Cerebellar nuclear complex (tissue), 1 donor: ENCODE results near the gene ITLN1.
"Not testable (repeated sequence)": the region's sequence is repeated elsewhere in the genome, so short reads cannot be mapped to it uniquely, and the experiment has no call there.

Experiments used
- DNase-seq, 2 experiments: peaks; one replicate each; lab custom pipeline; 2025; lab: John Stamatoyannopoulos, UW

Gene ITLN1

GRCh38 chr1:160885042-160885441 is at the start of gene ITLN1:
Gene ITLN1 (minus strand): TSS chr1:160885180. CDS start chr1:160884877, 303 bp downstream.
- no peak for DNase-seq

- DNase-seq = not testable (repeated sequence)
Observed at GRCh38 chr1:160933305-160933704, 48.3 kb upstream of the ITLN1 start.

- DNase-seq = no peak
Observed at GRCh38 chr1:160925652-160926244, 40.8 kb upstream of the ITLN1 start.

GRCh38 chr1:160924791-160925651 is 40.0 kb upstream of the ITLN1 start:
- DNase-seq = no peak

GRCh38 chr1:160916666-160917065 is 31.7 kb upstream of the ITLN1 start:
- DNase-seq = no peak

GRCh38 chr1:160913229-160913628 is 28.2 kb upstream of the ITLN1 start:
- DNase-seq = not testable (repeated sequence)

GRCh38 chr1:160911925-160912324 is 26.9 kb upstream of the ITLN1 start:
- no peak for DNase-seq

- no peak for DNase-seq
Observed at GRCh38 chr1:160911441-160911840, 26.5 kb upstream of the ITLN1 start.

GRCh38 chr1:160910170-160910750 is 25.3 kb upstream of the ITLN1 start:
- DNase-seq = no peak

GRCh38 chr1:160907976-160908375 is 23.0 kb upstream of the ITLN1 start:
- no peak for DNase-seq

GRCh38 chr1:160905617-160905989 is 20.6 kb upstream of the ITLN1 start:
- no peak for DNase-seq

- no peak for DNase-seq
Observed at GRCh38 chr1:160904783-160905616, 20.0 kb upstream of the ITLN1 start.

- DNase-seq = not testable (repeated sequence)
Observed at GRCh38 chr1:160902251-160902650, 17.3 kb upstream of the ITLN1 start.

- DNase-seq = no peak
Observed at GRCh38 chr1:160901768-160902167, 16.8 kb upstream of the ITLN1 start.

GRCh38 chr1:160900683-160901082 is 15.7 kb upstream of the ITLN1 start:
- not testable (repeated sequence) for DNase-seq

GRCh38 chr1:160894368-160895135 is 9.6 kb upstream of the ITLN1 start:
- not testable (repeated sequence) for DNase-seq

- DNase-seq = no peak
Observed at GRCh38 chr1:160891474-160891873, 6.5 kb upstream of the ITLN1 start.

- DNase-seq = no peak
Observed at GRCh38 chr1:160888926-160889325, 3.9 kb upstream of the ITLN1 start.

- DNase-seq = no peak
Observed at GRCh38 chr1:160887071-160887470, 2.1 kb upstream of the ITLN1 start.

GRCh38 chr1:160884579-160884978 is 401 bp downstream of the ITLN1 start:
- no peak for DNase-seq
